ENCODE data around the gene RFX7.

The RFX7 gene

DNA sequence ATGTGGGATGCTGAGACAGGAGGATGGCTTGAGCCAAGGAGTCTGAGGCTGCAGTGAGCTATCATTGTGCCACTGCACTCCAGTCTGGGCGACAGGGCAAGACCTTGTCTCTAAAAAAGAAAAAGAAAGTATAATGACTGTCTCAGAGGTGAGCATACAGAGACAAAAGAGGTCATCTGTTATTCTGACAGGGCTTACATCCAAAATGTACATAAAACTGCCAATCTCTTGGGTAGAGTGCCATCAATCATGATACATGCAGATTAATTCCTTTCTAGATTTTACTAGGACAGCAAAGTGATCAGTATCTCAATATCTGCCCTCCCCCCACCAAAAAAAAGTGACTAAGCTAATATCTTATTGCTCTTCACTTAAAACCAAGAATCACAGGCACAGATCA, 41.0 kb downstream of the RFX7 start:
- no peaks in the 10 kb centered on the region for H3K4me1 ChIP-seq (ENCODE audit: insufficient read depth, insufficient read length)
- no peaks in the 10 kb centered on the region for H3K36me3 ChIP-seq (ENCODE audit: insufficient read depth, insufficient read length, low read length)
- H3K4me3 ChIP-seq (ENCODE audit: insufficient read length, low read depth), result no peak overlapping the region
- H3K9me3 ChIP-seq (ENCODE audit: insufficient read depth, low read length), result no peaks in the 10 kb centered on the region
- TF ChIP-seq ZNF274 (IDR thresholded peaks at IDR 0.05; ENCODE audit: low read depth, low read length) (no peak), YY1 (IDR thresholded peaks at IDR 0.05; ENCODE audit: insufficient read depth, insufficient read length) (no peak), SUZ12 (IDR thresholded peaks at IDR 0.05; ENCODE audit: extremely low read depth, insufficient read depth, insufficient read length) (no peak)
- no peaks in the 10 kb centered on the region for H3K27me3 ChIP-seq (ENCODE audit: insufficient read depth, insufficient read length)
- no peak for DNase-seq (ENCODE audit: low read depth, low spot score)
- no peak overlapping the region for H3K9ac ChIP-seq (ENCODE audit: insufficient read length, low read depth)

DNA sequence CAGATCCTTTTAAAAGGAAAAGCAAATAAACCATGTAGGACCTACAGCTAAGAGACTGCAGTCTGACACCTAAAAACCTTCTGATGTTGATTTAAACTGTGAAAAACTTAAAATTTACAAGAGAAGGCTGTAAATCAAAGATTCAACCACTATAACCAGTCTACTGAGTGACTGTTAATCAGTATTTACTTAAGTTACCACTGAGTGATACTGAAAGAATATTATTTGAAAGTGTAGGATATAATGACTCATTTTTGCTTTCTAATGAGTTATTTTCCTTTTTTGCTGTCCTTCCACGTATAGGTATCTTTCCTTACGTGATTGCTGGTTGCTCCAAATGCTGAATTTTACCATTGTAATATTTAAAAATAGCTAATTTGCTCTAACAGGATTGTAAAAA, 44.6 kb downstream of the RFX7 start:
- Histone ChIP-seq H3K36me3 (ENCODE audit: insufficient read depth, insufficient read length, low read length) (no peaks in the 10 kb centered on the region), H3K9me3 (ENCODE audit: insufficient read depth, low read length) (no peaks in the 10 kb centered on the region), H3K27me3 (ENCODE audit: insufficient read depth, insufficient read length) (no peaks in the 10 kb centered on the region), H3K4me3 (ENCODE audit: insufficient read length, low read depth) (no peak overlapping the region), H3K9ac (ENCODE audit: insufficient read length, low read depth) (no peak overlapping the region), H3K4me1 (ENCODE audit: insufficient read depth, insufficient read length) (no peaks in the 10 kb centered on the region)
- no peak for DNase-seq (ENCODE audit: low read depth, low spot score)
- TF ChIP-seq SUZ12 (IDR thresholded peaks at IDR 0.05; ENCODE audit: extremely low read depth, insufficient read depth, insufficient read length) (no peak), YY1 (IDR thresholded peaks at IDR 0.05; ENCODE audit: insufficient read depth, insufficient read length) (no peak)

DNA sequence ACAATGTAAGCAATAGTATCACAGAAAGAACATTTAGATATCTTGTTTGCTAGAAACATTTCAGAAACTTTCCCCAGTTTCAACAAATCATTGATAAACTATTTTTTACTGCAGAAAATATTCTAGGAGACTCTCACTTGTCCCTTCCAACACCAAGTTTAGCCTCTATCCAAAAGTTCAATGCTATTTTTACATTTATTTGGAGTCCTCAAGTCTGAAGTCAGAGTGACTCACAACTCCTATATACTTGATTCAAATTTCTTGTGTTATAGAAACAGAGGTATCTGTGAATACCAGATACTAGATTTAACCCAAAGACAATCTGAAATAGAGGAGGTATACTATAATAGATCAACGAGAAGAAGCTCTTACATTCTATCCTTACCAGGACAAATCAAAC, 49.6 kb downstream of the RFX7 start:
- Histone ChIP-seq H3K9me3 (ENCODE audit: insufficient read depth, low read length) (no peaks in the 10 kb centered on the region), H3K4me3 (ENCODE audit: insufficient read length, low read depth) (no peak overlapping the region)

DNA sequence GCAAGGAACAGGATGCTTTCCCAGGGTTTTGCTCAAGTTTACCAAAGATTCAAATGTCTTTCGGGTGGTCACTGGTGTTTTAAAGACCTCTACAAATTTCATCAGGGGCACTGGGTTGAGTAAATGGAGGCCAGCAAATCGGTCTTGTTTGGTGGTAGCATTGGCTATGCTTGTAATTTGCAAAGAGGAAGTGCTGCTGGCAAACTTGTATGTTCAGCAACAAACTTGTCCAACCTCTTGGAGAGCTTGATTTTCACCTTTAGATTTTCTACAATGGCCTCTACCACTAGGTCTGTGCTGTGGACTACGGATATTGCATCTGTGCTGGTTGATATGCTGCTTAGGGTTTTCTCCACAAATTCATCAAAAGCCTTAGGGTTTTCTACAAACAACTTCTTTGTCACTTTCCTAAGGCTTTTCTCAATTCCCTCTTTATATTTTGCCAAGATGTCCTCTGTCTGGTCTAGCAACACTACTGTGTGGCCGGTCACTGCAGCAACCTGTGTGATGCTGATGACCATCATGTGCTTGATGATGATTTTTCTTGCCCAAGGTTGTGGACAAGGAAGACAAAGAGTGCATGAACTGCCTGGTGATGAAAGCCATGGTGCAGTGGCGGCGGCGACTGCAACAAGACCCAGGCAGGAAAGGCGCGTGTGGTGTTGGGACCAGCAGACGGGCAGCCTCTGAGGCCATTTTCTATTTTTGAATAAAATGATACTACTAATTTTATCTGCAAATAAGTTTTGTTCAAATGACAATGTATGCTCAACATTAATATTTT, 50.8 kb downstream of the RFX7 start:
- Histone ChIP-seq H3K9me3 (ENCODE audit: insufficient read depth, low read length) (no peaks in the 10 kb centered on the region), H3K4me1 (ENCODE audit: insufficient read depth, insufficient read length) (no peaks in the 10 kb centered on the region), H3K36me3 (ENCODE audit: insufficient read depth, insufficient read length, low read length) (peaks cover 4% of the 10 kb centered on the region), H3K4me3 (ENCODE audit: insufficient read length, low read depth) (no peak overlapping the region), H3K9ac (ENCODE audit: insufficient read length, low read depth) (no peak overlapping the region), H3K27me3 (ENCODE audit: insufficient read depth, insufficient read length) (no peaks in the 10 kb centered on the region)
- no peak for DNase-seq (ENCODE audit: low read depth, low spot score)
- TF ChIP-seq YY1 (IDR thresholded peaks at IDR 0.05; ENCODE audit: insufficient read depth, insufficient read length), result no peak
- TF ChIP-seq ZNF274 (IDR thresholded peaks at IDR 0.05; ENCODE audit: low read depth, low read length), result no peak
- TF ChIP-seq SUZ12 (IDR thresholded peaks at IDR 0.05; ENCODE audit: extremely low read depth, insufficient read depth, insufficient read length), result no peak

More for the DNA sequence above, 49.6 kb downstream of the RFX7 start:
- no peaks in the 10 kb centered on the region for H3K4me1 ChIP-seq (ENCODE audit: insufficient read depth, insufficient read length)
- DNase-seq (ENCODE audit: low read depth, low spot score), result no peak
- H3K9ac ChIP-seq (ENCODE audit: insufficient read length, low read depth), result no peak overlapping the region
- TF ChIP-seq ZNF274 (IDR thresholded peaks at IDR 0.05; ENCODE audit: low read depth, low read length), result no peak
- no peak for TF ChIP-seq YY1 (IDR thresholded peaks at IDR 0.05; ENCODE audit: insufficient read depth, insufficient read length)
- TF ChIP-seq SUZ12 (IDR thresholded peaks at IDR 0.05; ENCODE audit: extremely low read depth, insufficient read depth, insufficient read length), result no peak
- H3K27me3 ChIP-seq (ENCODE audit: insufficient read depth, insufficient read length), result no peaks in the 10 kb centered on the region
- H3K36me3 ChIP-seq (ENCODE audit: insufficient read depth, insufficient read length, low read length), result peaks cover 4% of the 10 kb centered on the region

DNA sequence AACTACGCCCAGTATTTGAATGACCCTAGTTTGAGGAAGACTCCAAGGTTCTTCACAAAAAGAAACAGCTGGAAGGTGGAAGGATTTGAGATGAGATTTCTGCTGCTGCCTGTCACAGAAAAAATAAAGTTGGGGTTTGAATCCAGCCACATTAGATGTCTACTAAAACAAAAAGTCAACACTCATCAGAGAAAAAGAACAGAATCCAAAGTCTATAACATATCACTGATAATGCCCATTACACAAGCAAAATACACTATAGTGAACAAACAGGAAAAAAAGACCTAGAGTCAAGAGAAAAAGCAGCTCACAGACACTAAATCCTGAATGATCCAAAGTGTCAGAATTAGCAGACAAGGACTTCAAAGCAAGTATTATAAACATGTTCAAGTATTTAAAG, 56.0 kb downstream of the RFX7 start:
- H3K36me3 ChIP-seq (ENCODE audit: insufficient read depth, insufficient read length, low read length), result no peaks in the 10 kb centered on the region
- no peaks in the 10 kb centered on the region for H3K27me3 ChIP-seq (ENCODE audit: insufficient read depth, insufficient read length)
- no peak for DNase-seq (ENCODE audit: low read depth, low spot score)
- H3K9me3 ChIP-seq (ENCODE audit: insufficient read depth, low read length), result no peaks in the 10 kb centered on the region
- H3K9ac ChIP-seq (ENCODE audit: insufficient read length, low read depth), result no peak overlapping the region
- TF ChIP-seq ZNF274 (IDR thresholded peaks at IDR 0.05; ENCODE audit: low read depth, low read length) (no peak), YY1 (IDR thresholded peaks at IDR 0.05; ENCODE audit: insufficient read depth, insufficient read length) (no peak), SUZ12 (IDR thresholded peaks at IDR 0.05; ENCODE audit: extremely low read depth, insufficient read depth, insufficient read length) (no peak)
- H3K4me3 ChIP-seq (ENCODE audit: insufficient read length, low read depth), result no peak overlapping the region
- no peaks in the 10 kb centered on the region for H3K4me1 ChIP-seq (ENCODE audit: insufficient read depth, insufficient read length)

DNA sequence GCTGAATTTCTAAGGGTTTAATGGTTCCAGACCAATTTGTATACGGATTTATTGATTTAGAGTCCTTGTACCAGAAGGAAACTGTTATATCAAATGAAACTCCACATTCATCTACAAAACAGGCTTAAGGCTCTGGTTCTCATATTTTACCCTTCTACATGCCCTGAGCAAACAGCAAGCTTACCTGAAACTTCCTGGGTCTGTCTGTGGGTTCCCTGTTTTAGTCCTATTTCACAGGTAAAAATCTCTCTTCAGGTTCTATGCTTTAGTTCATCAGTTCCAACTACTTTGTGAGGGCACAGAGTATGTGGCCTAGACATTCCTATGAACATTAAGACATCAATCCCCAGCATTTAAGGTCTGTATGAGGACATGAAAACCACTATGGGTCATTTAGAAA, 57.7 kb downstream of the RFX7 start:
- Histone ChIP-seq H3K27me3 (ENCODE audit: insufficient read depth, insufficient read length) (no peaks in the 10 kb centered on the region), H3K9ac (ENCODE audit: insufficient read length, low read depth) (no peak overlapping the region), H3K4me1 (ENCODE audit: insufficient read depth, insufficient read length) (no peaks in the 10 kb centered on the region), H3K4me3 (ENCODE audit: insufficient read length, low read depth) (no peak overlapping the region), H3K36me3 (ENCODE audit: insufficient read depth, insufficient read length, low read length) (no peaks in the 10 kb centered on the region), H3K9me3 (ENCODE audit: insufficient read depth, low read length) (no peaks in the 10 kb centered on the region)
- TF ChIP-seq YY1 (IDR thresholded peaks at IDR 0.05; ENCODE audit: insufficient read depth, insufficient read length), result no peak
- no peak for TF ChIP-seq ZNF274 (IDR thresholded peaks at IDR 0.05; ENCODE audit: low read depth, low read length)
- no peak for TF ChIP-seq SUZ12 (IDR thresholded peaks at IDR 0.05; ENCODE audit: extremely low read depth, insufficient read depth, insufficient read length)
- DNase-seq (ENCODE audit: low read depth, low spot score), result no peak

DNA sequence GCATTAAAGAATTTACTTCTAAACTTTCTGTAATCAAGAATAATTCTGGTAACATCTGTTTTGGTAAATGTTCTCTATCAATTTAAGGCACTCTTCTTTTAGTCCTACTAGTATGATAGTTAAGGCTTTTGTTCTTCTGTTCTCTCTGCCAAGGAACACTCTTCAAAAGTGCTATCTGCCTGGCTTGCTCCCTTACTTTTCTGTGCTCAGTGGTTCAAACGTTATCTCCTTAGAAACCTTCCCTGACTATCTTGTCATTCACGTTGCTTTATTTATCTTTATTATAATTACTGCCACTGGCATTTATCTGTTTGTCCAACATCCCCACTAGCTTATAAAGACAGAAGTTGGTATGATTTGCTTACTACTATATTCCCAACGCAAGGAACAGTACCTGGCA, 59.2 kb downstream of the RFX7 start:
- Histone ChIP-seq H3K36me3 (ENCODE audit: insufficient read depth, insufficient read length, low read length) (no peaks in the 10 kb centered on the region), H3K9me3 (ENCODE audit: insufficient read depth, low read length) (no peaks in the 10 kb centered on the region), H3K4me3 (ENCODE audit: insufficient read length, low read depth) (no peak overlapping the region), H3K4me1 (ENCODE audit: insufficient read depth, insufficient read length) (no peaks in the 10 kb centered on the region), H3K9ac (ENCODE audit: insufficient read length, low read depth) (no peak overlapping the region), H3K27me3 (ENCODE audit: insufficient read depth, insufficient read length) (no peaks in the 10 kb centered on the region)
- no peak for TF ChIP-seq YY1 (IDR thresholded peaks at IDR 0.05; ENCODE audit: insufficient read depth, insufficient read length)
- TF ChIP-seq ZNF274 (IDR thresholded peaks at IDR 0.05; ENCODE audit: low read depth, low read length), result no peak
- no peak for TF ChIP-seq SUZ12 (IDR thresholded peaks at IDR 0.05; ENCODE audit: extremely low read depth, insufficient read depth, insufficient read length)
- DNase-seq (ENCODE audit: low read depth, low spot score), result no peak

All from NT2/D1 (cell line).